ENCODE results near the gene CYP26B1.

Gene CYP26B1

GRCh38 chr2:72082021-72082601 lies 65.6 kb downstream of the CYP26B1 start:
- no peak for DNase-seq (ENCODE audit: low read depth)

- peak; percentile 51 for DNase-seq (ENCODE audit: low read depth)
Measured at GRCh38 chr2:72081451-72081850, 66.2 kb downstream of the CYP26B1 start.

DNA sequence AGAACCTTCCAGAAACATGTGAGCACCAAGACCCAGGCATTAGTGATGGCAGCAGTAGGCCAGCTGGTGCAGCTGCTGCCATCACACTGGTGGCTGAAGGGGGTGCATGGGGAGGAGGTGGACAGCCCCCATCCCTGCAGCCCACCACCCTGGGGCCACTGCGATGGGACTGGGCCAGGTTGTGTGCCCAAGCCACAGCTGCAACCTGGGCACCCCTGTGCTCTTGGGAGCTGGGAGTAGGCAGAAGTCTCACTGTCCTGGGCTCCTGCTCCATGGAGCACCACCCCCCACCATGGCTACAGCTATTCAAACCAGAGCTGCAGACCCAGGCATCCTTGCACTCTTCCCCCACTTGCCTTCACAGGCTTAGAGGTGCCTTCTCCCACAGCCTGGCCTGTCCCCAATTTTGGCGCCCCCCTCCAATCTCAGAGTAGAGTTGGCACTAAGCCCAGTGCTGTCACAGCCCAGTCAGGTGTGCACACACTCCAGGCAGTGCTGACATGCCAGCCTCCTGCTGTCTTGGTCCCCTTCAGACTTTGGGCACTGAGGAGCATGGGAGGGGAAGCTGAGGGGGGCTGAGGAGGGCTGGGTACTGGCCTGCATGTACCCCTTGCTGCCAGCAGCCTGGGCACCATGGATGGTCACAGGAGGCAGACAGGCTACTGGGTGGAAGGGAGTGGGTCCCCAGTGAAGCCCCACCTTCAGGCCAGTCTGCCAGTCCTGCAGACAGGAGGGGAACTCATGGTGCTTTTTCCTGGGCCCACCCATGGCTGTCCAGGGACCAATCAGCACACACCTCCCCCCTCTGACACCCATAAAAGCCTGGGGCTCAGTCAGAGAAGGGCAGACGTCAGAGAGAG lies 67.1 kb downstream of the CYP26B1 start:
- no peak for DNase-seq (ENCODE audit: low read depth)

Data from iris pigment epithelial cell (primary cell).